Ectodermal cell (in vitro differentiated cells): ENCODE data around the gene NKD2.

Experiments
- H3K27ac ChIP-seq: 2 replicates; pipeline ENCODE4 v1.7.0; 2013; ENCODE audit warnings: mild to moderate bottlenecking, low read depth, low read length; ENCODE audit not compliant: insufficient read depth, poor library complexity, severe bottlenecking
- H3K27me3 ChIP-seq: 2 replicates; pipeline ENCODE4 v1.7.0; 2013; ENCODE audit warnings: mild to moderate bottlenecking, low read length; ENCODE audit not compliant: insufficient read depth, control insufficient read depth, poor library complexity, severe bottlenecking
- H3K36me3 ChIP-seq: one replicate; pipeline ENCODE4 v1.7.0; 2013; ENCODE audit warnings: low read length; ENCODE audit not compliant: control insufficient read depth, insufficient read depth
- H3K4me1 ChIP-seq: one replicate; pipeline ENCODE4 v1.7.0; 2013; ENCODE audit warnings: low read length; ENCODE audit not compliant: control insufficient read depth, insufficient read depth
- H3K4me3 ChIP-seq: 2 replicates; pipeline ENCODE4 v1.7.0; 2013; ENCODE audit warnings: low read depth, low read length, control low read depth; ENCODE audit not compliant: insufficient read depth
- H3K9me3 ChIP-seq: 2 replicates; pipeline ENCODE4 v1.7.0; 2013; ENCODE audit warnings: mild to moderate bottlenecking, low read length, moderate library complexity; ENCODE audit not compliant: control insufficient read depth
- WGBS, 2 experiments: methylation state at CpG; one replicate each; pipeline ENCODE4 v1.1.7; 2013; ENCODE audit warnings: missing lambda C conversion rate in 2 of 2; 5-methylcytosine and 5-hydroxymethylcytosine counted together

The NKD2 gene

DNA sequence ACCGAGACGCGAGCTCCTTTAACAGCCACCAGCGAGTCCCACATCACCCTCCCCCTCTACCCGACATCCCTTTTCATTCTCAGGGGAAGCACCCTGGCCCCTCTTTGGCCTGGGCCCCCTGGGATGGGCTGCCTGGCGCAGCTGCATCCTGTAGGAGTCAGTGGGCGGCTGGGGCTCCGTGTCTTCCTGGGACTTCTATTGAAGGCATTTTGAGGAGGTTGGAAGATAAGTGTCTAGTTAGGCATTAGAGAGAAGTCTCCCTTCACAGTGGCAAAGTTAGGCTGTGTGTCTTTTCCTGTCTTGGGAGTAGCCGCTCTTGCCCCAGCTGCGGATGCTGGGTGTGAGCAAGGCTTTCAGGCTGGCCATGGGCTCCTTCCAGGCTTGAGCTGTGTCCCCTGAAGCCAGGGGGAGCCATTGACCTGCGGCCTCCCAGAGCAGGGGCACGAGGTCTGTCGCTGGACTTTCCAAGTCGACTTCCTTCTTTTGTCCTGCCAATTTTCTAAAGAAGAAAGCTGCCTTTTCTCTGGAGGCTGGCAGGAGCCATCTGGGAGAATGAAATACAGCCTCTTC lies 18.6 kb upstream of the NKD2 start:
- Histone ChIP-seq H3K4me1 (peaks cover 21% of the 10 kb centered on the region), H3K36me3 (no peaks in the 10 kb centered on the region), H3K4me3 (no peak overlapping the region), H3K27me3 (no peaks in the 10 kb centered on the region), H3K9me3 (peaks cover 2% of the 10 kb centered on the region), H3K27ac (peak overlapping the region; percentile 55)
- 48 to 58% methylated on average over 14 of the region's 14 CpGs for WGBS, 2 experiments

DNA sequence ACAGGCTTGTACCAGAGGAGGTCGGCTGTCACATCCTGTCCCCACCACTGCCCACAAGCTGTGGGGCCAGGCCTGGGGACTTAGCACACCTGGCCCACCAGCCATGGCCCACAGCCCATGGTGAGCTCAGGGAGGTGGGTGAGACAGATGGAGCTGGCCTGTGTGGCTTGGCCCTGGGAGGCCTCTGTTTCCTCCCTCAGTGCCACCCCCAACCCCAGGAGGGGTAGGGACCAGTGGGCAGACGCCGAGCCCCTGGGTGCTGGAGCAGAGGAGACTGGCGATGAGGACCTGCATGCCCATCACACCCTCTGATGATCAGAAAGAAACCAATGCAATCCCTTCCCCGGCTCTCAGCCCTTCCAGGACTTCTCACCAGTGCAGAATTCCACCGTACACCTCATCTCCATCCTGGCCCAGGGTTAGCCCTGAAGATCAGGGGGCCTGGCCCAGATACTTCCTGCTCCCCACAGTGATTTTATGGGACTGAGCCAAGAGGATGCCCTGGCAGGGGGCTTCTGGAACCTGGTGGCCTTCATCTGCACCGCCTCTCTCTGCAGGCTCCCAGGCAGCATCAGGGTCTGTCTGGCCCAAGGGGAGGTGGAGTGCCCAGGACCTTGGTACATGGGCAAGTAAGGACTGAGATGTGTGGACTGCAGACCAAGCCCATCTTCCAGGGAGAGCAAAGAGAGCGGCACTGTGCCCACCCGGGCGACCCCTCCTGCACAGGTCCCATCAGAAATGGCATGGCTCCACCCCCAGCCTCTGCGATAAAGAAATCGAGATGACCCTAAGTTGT lies 16.9 kb upstream of the NKD2 start:
- 94 to 95% methylated on average over 12 of the region's 12 CpGs for WGBS, 2 experiments
- no peaks in the 10 kb centered on the region for H3K36me3 ChIP-seq
- no peak overlapping the region for H3K27ac ChIP-seq
- H3K4me1 ChIP-seq, result peaks cover 21% of the 10 kb centered on the region
- no peaks in the 10 kb centered on the region for H3K27me3 ChIP-seq
- H3K4me3 ChIP-seq, result no peak overlapping the region
- H3K9me3 ChIP-seq, result no peaks in the 10 kb centered on the region

DNA sequence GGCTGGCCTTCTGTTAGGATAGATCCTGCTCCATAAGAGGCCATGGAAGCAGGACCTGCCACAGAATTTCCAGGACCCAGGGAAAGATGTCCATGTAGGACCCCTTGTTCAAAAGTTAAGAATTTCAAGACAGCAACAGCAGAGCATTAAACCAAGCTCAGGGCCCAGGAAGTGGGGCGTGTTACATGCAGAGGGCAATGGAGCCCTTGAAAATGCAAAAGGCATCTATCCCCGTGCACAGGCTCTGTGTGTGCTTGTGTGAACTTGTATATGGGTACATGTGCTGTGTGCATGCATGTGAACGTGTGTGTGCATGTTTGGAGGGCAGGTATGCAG lies 14.4 kb upstream of the NKD2 start:
- H3K36me3 ChIP-seq, result no peaks in the 10 kb centered on the region
- peaks cover 21% of the 10 kb centered on the region for H3K4me1 ChIP-seq
- H3K27ac ChIP-seq, result no peak overlapping the region
- WGBS, 2 experiments, result 89 to 98% methylated on average over 3 of the region's 3 CpGs
- H3K4me3 ChIP-seq, result no peak overlapping the region
- H3K9me3 ChIP-seq, result no peaks in the 10 kb centered on the region
- no peaks in the 10 kb centered on the region for H3K27me3 ChIP-seq

DNA sequence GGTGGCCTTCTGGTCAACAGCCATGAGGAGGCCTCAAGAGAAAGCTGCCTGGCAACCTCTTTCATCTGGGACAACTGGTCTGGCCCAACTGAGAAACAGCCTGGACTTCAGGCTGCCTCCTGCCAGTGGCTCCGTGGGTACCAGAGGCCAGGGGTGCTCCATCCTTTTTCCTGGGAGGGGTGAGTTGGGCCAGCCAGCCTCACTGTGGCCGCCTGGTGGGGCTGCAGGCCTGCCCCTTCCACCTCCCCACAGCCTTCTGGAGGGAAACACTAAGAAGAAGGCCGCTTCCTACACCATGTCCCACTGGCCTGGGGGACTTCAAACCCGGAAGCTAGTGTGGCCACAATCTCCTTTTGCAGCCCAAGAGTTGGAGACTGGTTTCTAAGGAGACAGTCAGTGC lies 13.8 kb upstream of the NKD2 start:
- peaks cover 21% of the 10 kb centered on the region for H3K4me1 ChIP-seq
- H3K36me3 ChIP-seq, result no peaks in the 10 kb centered on the region
- H3K27me3 ChIP-seq, result no peaks in the 10 kb centered on the region
- 80 to 91% methylated on average over 4 of the region's 4 CpGs for WGBS, 2 experiments
- H3K4me3 ChIP-seq, result no peak overlapping the region
- no peaks in the 10 kb centered on the region for H3K9me3 ChIP-seq
- no peak overlapping the region for H3K27ac ChIP-seq

DNA sequence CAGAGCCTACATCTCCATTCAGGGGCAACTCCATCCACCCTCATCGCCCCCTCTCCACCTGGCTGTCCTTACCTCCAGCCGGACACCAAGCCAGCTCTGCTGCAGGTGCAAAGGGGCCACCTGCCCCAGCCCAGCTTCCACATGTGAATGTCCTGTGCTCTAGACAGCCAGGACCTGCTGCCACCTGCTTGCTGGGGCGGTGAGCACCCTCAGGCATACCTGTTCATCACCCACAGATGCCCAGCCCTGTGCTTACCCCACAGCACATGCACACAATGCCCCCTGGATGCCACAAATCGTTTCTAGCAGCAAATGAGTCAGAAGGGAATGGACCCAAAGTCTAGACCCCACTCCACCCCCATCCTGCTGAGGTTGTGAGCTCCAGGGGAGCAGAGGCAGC lies 13.3 kb upstream of the NKD2 start:
- WGBS, 2 experiments, result 90 to 92% methylated on average over 4 of the region's 4 CpGs
- H3K4me1 ChIP-seq, result peaks cover 18% of the 10 kb centered on the region
- no peak overlapping the region for H3K27ac ChIP-seq
- H3K4me3 ChIP-seq, result no peak overlapping the region
- H3K36me3 ChIP-seq, result no peaks in the 10 kb centered on the region
- H3K27me3 ChIP-seq, result no peaks in the 10 kb centered on the region
- no peaks in the 10 kb centered on the region for H3K9me3 ChIP-seq

DNA sequence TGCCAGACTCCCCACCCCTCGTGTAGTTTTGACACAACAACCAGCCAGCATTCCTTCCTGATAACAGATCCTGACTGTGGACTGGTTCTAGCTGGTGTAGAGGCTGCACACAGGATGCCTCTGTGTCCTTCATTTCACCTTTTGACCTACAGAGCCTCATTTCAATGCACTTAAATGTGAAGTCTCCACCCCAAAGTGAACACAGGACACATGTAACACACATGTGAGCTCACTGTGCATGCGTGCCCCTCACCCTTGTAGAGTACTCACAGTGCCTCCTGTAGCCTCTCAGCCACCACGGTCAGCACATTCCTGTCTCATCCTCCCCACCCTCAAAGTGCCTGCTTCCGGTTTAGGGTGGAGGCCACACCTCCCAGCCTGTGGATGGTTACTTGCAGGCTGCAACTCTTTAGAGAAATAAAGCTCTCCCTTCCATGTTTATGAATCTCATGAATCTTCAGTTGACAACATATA lies 11.6 kb upstream of the NKD2 start:
- no peaks in the 10 kb centered on the region for H3K36me3 ChIP-seq
- peaks cover 13% of the 10 kb centered on the region for H3K4me1 ChIP-seq
- no peaks in the 10 kb centered on the region for H3K9me3 ChIP-seq
- H3K27ac ChIP-seq, result no peak overlapping the region
- no peaks in the 10 kb centered on the region for H3K27me3 ChIP-seq
- no peak overlapping the region for H3K4me3 ChIP-seq
- 62 to 64% methylated on average over 4 of the region's 4 CpGs for WGBS, 2 experiments

DNA sequence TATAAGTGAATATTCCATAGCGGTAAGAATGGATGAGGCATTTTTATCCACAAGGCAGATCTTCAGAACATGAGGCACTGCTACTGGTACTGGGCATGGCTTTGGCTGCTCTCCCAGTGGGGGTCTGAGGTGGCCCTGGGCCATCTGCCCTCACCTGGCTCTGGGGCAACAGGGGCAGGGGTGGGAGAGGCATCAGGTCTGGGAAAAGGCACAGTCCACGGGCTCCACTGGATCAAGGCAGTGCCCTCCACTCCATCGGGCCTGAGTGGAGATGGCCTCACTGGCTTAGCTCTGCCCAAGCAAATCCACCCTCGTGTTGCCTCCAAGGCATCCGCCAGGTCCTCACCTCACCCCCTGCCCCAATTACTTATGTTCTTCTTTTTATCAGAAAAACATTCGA lies 10.9 kb upstream of the NKD2 start:
- Histone ChIP-seq H3K36me3 (no peaks in the 10 kb centered on the region), H3K27me3 (no peaks in the 10 kb centered on the region), H3K27ac (no peak overlapping the region), H3K9me3 (no peaks in the 10 kb centered on the region), H3K4me3 (no peak overlapping the region), H3K4me1 (peaks cover 7% of the 10 kb centered on the region)
- 95% methylated on average over 6 of the region's 6 CpGs for WGBS, 2 experiments

DNA sequence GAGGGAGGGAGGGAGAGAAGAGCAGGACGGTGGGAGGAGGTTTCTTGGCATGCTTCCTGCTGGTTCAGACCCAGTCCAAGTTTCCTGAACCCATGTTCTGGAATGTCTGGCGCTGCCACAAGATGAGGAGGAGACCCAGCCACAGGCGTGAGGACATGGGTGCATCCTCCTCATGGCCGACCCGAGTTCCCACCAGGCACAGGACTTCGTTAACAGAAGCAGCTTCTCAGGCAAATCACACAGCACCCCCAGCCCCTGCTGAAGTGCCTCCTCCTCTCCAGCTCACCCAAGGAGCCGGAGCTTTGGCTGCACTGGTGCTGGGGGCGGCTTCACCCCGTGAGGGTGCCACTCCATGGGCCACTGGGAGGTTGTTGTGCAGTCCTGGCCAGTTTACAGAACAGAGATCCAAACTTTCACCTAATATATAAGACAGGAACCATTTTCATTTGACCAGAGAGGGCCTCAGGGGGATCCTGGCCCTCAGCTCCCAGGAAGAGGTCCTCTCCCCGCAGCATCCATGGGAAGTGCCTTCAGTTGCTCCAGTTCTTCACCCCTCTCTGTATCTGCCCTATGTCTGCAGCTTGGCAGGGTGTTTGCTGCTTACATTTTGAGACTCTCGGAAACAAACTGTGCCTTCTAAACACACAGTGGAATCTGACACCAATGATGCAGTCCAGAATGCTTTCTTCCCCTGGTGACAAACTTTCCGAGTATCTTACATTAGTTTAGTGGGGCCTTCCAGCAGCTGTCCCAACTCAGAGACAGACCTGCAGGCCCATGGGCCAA lies 10.2 kb upstream of the NKD2 start:
- Histone ChIP-seq H3K27ac (no peak overlapping the region), H3K9me3 (no peaks in the 10 kb centered on the region), H3K27me3 (peaks cover 5% of the 10 kb centered on the region), H3K36me3 (no peaks in the 10 kb centered on the region), H3K4me3 (no peak overlapping the region), H3K4me1 (peaks cover 3% of the 10 kb centered on the region)
- WGBS, 2 experiments, result 89% methylated on average over 12 of the region's 12 CpGs

DNA sequence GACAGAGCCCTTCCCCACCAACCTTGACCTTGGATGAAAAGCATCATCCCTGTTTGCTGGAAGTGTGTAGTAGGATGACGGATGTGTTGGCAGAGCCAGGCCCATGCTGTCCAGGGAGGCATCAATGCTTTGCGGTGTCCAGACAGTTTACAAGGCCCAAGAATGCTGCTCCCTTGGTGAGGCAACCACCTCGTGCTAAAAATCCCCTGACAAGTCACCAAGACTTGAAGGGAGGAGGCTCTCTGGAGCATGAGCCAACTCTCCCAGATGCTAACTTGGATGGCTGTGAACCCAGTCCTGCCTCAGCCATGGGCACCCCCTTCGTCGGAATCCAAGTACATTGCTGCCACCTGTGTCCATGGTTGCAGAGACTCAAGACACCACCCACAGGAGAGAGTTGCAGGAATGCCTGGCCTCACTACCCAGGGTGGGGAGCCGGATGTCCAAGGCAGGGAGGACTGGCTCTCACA lies 9.5 kb upstream of the NKD2 start:
- H3K4me1 ChIP-seq, result no peaks in the 10 kb centered on the region
- no peak overlapping the region for H3K4me3 ChIP-seq
- no peaks in the 10 kb centered on the region for H3K9me3 ChIP-seq
- no peak overlapping the region for H3K27ac ChIP-seq
- H3K27me3 ChIP-seq, result peaks cover 11% of the 10 kb centered on the region
- no peaks in the 10 kb centered on the region for H3K36me3 ChIP-seq
- 78 to 80% methylated on average over 6 of the region's 6 CpGs for WGBS, 2 experiments

DNA sequence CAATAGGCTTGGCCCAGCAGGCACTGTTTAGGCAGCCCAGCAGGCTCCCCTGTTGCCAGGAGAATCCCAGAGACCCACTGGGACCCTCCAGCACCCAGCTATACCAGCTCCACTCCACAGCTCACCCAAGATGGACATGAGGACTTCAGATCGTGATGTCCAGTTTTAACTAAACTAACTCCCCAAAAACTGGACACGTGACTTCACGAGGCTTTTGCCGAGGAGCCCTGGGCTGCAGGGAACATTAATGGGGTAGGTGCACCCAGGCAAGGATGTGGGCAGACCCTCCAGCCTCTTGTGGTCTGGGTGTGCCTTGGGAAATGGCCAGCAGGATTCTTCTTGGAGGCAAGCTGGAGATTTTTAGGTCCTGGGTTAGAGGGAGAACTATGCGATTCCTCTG lies 8.9 kb upstream of the NKD2 start:
- Histone ChIP-seq H3K27ac (no peak overlapping the region), H3K4me1 (no peaks in the 10 kb centered on the region), H3K36me3 (no peaks in the 10 kb centered on the region), H3K9me3 (no peaks in the 10 kb centered on the region), H3K27me3 (peaks cover 18% of the 10 kb centered on the region), H3K4me3 (no peak overlapping the region)
- WGBS, 2 experiments, result 94 to 96% methylated on average over 5 of the region's 5 CpGs
